ENCODE measurements around the gene NMNAT2.

DNA sequence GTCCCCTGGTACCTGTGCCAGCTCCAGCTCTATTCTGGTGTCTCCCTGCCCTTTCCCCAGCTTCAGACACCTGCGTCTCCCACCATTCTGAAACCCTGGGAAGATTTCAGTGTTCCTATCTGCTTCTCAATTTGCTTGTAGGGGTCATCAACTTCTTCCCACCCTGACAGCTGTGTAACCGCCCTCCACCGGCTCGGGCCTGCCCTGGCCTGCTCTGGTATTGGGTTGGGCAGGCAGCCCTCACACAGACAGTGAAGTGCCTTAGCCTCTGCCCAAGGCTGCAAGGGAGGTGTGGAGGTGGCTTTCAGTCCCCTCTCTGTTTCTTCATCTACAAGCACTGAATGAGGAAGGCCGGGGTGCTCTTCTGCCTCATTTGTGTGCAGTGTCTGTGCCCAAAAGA, 134.9 kb downstream of the NMNAT2 start:
- TF ChIP-seq, protein P1, sequence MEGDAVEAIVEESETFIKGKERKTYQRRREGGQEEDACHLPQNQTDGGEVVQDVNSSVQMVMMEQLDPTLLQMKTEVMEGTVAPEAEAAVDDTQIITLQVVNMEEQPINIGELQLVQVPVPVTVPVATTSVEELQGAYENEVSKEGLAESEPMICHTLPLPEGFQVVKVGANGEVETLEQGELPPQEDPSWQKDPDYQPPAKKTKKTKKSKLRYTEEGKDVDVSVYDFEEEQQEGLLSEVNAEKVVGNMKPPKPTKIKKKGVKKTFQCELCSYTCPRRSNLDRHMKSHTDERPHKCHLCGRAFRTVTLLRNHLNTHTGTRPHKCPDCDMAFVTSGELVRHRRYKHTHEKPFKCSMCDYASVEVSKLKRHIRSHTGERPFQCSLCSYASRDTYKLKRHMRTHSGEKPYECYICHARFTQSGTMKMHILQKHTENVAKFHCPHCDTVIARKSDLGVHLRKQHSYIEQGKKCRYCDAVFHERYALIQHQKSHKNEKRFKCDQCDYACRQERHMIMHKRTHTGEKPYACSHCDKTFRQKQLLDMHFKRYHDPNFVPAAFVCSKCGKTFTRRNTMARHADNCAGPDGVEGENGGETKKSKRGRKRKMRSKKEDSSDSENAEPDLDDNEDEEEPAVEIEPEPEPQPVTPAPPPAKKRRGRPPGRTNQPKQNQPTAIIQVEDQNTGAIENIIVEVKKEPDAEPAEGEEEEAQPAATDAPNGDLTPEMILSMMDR (IDR thresholded peaks at IDR 0.05), result no peak
- TF ChIP-seq POLR2A (IDR thresholded peaks at IDR 0.05), result no peak

Measured in body of pancreas (tissue), 4 donors.